Non-pigmented ciliary epithelial cell (primary cell): Measurements from ENCODE around the gene NAXE.
"Not testable (repeated sequence)": the region's sequence is repeated elsewhere in the genome, so short reads cannot be mapped to it uniquely, and the experiment has no call there.

Experiments used
- DNase-seq: peaks from one replicate; pipeline ENCODE4 v3.0.0-alpha.2; 2010; ENCODE audit warnings: low read depth

The NAXE gene

DNA sequence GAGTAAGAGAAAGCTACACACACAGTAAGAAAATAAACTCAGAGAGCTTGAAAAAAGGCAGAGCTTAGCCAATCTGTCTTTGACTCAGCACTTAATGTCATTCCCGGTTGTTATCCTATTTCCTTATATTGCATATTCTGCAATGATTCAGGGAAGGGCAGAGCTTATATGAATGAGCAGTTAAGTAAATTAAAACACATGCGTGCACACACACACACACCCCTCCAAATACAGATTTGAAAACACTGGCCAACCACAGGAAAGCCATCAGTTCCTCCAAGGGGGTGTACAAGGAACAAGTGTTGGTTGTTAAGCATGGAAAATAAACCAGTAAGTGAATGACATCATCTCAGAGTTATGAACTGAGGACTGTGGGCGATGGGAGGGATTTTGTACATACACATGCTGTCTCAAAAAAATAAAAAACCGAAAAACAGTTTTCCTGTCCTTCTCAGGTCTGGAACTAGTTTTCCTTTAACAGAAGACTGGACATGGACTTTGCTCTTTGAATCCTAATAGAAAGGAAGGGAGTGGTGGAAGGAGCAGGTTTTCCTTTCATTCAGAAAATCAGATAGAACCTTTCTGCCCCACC lies 20.2 kb upstream of the NAXE start:
- peak; percentile 75 for DNase-seq

DNA sequence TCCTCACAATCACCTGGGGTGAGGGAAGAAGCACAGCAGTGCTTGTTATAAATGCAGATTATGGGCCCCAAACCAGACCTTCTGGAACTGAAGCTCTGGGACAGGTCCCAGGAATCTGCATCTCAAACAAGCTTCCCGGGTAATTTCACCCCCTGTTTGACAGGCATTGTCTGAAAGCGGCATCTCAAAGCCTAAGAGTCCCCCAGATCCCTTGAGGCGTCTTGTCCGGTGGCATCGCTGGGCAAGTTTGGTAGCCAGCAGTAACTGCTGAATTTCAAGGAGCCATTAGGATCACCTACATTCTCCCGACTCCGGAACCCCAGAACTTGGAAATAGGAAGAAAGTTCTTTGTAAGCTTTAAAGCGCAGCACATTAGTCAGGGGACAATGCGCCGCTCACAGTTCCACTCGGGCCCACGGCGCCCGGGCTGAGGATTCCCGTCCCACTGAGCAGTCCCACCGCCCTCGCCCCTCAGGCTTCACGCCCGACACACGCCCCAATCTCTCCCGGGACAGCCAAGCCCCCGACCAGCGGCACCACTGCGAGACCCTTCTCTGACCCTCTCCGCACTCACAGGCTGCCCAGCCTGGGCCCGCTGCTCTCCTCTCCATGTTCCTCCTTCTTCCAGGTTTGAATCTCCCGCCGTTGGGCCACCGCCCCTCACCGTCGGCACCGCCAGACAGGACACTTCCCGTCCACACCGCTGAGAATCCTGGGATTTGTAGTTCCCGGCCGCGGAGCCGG lies 19.5 kb upstream of the NAXE start, which contains the start of gene IQGAP3:
TSS of gene IQGAP3 (minus strand) at position 647 of the 744 bp plus-strand sequence. CDS start at position 611, 36 bp downstream.
- DNase-seq = peak; percentile 35

DNA sequence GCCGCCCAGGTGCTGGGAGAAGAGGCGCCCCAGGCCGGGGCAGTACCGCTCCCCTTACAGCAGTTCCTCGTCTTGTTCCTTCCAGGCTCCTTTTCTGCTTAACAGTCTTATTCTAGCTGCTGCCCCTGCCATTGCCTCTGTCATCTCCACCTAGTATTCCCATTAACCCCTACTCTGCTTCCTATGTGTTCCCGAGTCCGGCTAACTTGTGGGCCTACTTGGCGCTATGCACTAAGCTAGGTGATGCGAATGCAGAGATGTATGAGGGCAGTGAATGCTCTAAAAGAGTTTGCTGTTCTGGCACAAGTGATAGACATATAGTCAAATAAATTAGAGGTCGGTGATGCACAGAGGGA lies 18.9 kb upstream of the NAXE start:
- no peak for DNase-seq

DNA sequence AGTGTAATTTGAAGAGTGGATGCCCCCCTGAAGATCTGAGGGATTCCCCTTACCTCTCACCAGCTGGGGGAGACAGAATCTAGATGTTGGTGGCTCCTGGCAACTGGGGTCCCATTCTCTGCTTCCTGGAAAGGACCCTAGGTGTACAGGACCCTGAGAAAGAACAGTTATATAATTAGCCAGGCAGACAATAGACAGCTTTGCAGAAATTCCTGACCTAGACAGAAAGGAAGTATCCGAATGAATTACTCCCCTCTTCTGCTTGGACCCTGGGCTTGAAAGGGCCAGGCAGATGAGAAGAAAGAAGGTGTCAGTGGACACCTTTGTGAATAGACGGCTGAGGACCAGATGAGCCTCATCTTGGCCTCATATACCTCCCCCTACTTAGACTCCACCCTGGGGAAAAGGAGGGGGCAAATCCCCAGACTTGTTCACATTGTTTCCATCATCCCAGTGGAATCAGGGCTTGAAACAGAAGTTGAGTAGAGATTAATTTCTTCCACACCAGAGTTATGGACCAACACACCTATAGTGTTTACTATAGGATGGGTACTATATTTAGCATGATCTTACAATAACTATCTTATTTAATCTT lies 17.4 kb upstream of the NAXE start:
- DNase-seq = no peak

DNA sequence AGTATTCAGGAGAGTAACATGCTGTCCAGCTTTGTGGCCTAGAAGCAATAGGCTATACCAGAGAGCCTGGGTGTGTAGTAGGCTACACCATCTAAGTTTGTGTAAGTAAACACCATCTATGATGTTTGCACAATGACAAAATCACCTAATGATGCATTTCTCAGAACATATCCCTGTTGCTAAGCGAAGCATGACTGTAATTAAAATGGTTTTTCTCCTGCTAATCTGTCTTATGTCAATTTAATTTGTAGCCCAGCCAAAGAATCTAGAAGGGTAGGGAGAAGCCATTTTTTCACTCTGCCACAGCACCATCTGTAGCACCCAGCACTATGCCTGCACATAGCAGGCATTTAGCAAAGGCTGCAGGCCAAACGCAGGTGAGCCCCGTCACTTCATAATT lies 14.0 kb upstream of the NAXE start:
- DNase-seq = no peak

DNA sequence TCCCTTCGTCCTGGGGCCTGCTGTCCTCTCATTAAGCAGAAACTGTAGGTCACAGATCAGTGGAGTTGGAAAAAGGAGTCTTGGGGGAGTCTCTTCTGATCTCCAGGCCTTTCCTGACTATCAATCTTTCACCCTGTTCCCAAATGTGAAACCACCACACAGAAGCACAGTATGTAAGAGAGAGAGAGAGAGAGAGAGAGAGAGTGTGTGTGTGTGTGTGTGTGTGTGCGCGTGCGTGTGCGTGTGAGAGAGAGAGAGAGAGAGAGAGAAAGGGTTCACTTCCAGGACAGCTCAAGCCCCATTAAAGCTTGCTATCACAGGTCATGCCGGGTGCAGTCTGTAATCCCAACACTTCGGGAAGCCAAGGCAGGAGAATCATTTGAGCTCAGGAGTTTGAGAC lies 13.5 kb upstream of the NAXE start:
- no peak for DNase-seq

DNA sequence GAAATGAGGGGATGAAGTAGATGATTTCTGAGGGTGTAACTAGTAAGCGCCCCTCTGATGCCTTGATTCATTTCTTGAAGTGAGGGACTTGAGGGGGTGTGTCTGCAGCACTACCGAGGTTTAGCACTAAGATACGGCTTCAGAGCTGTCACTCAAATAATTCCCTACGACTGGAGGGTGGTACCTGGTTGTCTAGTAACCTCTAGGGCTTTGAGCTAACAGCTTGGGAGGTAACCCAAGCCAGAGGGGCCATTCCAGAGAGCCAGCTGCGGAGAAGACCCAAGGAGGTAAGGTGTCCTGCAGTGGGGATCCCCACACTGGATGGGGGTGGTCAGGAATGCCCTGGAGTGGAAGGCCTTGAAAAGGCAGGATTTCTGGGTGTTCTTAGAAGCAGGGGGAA lies 12.1 kb upstream of the NAXE start, which contains the start of gene TTC24:
TSS of gene TTC24 (plus strand) at position 252 of the 400 bp plus-strand sequence. CDS start 1,642 bp downstream, outside the sequence.
- DNase-seq = no peak

DNA sequence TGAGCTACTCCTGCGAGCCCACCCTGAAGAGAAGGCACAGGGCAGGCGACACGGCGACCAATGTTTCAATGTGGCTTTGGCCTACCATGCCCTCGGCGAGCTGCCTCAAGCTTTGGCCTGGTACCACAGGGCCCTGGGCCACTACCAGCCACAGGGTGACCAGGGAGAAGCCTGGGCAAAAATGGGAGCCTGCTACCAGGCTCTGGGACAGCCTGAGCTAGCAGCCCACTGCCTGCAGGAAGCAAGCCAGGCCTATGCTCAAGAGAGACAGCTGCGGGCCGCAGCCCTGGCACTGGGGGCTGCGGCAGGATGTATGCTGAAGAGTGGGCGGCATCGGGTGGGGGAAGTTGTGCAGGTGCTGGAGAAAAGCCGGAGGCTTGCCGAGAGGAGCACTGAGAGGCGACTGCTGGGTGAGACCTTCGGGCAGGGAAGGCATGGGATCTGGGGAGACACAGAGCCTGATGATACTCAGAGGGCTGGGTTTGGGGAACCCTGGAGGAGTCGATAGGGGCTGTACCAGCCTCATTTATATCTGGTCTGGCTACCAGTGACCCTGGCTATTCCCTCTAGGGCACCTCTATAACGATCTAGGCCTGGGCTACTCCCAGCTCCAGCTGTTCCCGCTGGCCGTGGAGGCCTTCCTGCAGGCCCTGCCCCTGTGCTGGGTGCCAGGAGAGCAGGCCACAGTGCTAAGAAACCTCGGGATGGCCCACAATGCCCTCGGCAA lies 9.8 kb upstream of the NAXE start:
- DNase-seq = no peak

DNA sequence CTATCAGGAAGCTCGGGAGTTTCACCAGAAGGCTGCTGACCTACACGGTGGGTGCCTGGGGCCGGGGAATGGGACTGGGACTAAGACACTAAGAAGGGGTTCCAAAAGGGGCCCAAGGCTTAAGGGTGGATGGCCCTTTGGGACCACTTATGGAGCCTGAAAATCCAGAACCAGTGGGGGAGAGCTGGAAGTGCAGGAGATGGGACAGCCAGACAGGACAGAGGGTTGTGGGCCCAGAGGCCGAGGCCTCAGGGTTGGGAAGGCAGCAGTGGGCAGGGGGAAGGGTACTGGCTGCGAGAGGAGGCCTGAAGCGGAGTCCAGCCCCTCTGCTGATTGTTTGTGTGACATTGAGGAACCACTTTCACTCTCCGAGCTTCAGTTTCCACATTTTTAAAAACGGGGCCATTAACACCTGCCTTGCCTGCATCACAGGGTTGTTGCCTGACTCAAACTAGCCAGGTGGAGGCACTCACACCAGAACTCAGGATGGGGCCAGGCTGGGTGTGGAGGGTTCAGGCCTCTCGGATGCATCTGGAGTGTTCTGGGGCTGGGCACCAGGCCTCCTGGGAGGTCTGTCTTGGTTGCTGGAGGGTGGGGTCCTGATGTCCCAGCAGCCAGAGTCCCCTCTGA lies 9.1 kb upstream of the NAXE start:
- no peak for DNase-seq

DNA sequence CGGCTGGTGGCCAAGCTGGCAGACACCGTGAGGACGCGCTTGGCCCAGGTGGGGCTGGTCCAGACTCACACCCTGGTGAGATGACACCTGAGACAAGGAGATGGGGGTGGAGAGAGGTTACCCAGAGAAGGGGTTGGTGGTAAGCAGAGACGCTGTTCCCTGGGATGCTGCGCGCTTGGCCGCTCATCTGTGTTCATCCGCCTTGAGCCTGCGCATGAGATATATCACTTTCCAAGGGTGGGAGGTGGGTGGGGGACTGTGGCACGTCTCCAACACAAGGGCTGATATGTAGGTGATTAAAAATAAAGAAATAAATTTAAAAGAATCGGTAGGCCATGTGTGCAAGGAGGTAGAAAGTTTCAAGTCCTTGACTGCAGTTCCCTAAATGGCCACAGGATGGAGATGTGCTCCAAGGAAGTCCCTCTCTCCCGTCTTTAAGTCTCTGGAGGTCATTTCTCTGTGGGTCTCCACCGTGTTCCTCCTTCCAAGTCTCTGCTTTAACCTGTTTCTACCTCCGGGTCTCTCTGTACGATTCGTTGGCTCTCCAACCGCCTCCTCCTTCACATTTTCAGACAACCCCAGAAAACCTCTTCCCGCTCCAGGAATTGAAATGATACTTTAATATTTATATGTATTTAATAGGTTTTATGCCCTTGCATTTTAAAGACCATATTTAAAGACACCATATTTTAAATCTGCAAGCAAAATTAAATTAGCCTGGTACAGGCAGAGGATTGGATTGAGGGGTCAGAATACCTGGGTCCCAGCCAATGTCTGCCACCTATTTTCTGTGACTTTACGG lies 7.6 kb upstream of the NAXE start:
- peak; percentile 60 for DNase-seq

DNA sequence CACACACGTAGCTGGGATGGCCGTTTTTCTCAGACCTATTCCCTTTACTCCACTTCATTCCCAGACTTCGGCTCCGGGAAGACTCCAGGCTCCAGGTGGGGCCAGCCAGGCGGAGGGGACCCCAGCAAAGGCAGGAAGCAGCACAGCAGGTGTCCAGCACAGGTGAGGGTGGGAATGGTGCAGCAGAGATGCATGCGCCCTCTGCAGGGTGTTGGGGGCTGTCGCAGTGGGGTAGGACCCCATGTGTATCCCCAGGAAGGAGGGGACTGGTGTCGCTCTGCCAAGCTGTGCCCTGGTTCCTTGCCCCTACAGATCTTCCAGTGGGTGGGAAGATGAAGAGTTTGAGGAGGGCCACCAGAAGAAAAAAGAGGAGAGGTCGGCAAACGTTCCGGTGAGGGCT lies 6.8 kb upstream of the NAXE start:
- DNase-seq = no peak

DNA sequence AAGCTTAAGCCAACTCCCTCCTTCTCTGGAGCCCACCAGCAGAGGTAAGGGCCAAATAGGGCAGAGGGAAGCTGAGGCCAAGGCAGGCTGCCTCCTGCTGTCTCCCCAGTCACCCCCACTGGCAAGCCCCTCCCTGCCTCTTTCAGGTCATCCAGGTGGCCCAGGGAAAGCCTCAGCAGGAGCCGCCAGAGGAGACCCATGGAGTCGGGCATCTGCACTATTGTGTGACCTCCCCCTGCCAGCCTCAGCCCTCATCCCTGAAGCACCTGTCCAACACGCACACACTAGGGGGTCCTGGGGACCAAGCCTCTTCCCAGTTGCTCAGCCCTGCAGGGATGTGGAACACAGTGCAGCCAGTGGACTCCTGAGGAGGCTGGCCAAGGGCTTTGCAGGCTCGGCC lies 5.3 kb upstream of the NAXE start:
- DNase-seq = no peak

DNA sequence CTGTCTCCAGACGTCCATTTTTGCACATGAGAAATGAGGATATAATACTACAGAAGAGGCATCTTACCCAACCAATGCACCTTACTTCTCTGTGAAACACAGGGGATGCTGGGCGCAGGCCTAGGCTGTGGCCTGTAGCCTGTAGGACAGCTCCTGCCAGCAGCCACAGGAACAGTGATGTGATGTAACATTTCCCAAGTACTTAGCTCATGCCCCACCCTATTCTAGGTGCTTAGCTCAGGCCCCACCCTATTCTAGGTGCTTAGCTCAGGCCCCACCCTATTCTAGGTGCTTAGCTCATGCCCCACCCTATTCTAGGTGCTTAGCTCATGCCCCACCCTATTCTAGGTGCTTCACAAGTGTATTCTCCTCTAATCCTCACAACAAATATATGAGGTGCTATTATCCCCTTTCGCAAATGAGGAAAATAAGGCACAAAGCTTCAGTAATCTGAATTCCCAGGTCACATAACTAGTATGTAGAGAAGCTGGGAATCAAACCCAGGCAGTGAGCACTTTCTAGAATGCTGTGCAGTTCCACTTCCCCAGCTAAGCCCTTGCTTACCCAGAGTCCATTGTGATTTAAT lies 4.6 kb upstream of the NAXE start:
- no peak for DNase-seq

DNA sequence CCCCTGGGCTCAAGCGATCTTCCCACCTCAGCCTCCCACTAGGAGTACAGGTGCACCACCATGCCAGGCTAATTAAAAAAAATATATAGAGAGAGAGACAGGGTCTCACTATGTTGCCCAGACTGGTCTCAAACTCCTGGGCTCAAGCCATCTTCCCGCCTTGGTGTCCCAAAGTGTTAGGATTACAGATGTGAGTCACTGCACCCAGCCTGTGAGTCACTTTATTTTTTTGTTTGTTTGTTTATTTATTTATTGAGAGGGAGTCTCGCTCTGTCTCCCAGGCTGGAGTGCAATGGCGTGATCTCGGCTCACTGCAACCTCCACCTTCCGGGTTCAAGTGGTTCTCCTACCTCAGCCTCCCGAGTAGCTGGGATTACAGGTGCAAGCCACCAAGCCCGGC lies 3.6 kb upstream of the NAXE start:
- DNase-seq = not testable (repeated sequence)

DNA sequence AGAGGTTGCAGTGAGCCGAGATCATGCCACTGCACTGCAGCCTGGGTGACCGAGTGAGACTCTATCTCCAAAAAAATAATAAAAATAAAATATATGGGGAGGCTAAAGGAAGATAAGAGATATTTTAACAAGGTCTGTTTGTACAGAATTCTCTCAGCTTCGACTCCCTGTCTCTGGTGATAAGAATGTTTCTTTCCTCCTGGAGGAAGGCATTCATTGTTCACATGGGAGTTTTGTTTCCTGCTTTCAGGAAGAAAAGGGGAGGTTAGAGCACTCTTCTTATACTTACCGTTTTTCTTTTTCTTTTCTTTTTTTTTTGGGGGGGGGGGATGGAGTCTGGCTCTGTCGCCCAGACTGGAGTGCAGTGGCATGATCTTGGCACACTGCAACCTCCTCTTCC lies 2.0 kb upstream of the NAXE start:
- no peak for DNase-seq

DNA sequence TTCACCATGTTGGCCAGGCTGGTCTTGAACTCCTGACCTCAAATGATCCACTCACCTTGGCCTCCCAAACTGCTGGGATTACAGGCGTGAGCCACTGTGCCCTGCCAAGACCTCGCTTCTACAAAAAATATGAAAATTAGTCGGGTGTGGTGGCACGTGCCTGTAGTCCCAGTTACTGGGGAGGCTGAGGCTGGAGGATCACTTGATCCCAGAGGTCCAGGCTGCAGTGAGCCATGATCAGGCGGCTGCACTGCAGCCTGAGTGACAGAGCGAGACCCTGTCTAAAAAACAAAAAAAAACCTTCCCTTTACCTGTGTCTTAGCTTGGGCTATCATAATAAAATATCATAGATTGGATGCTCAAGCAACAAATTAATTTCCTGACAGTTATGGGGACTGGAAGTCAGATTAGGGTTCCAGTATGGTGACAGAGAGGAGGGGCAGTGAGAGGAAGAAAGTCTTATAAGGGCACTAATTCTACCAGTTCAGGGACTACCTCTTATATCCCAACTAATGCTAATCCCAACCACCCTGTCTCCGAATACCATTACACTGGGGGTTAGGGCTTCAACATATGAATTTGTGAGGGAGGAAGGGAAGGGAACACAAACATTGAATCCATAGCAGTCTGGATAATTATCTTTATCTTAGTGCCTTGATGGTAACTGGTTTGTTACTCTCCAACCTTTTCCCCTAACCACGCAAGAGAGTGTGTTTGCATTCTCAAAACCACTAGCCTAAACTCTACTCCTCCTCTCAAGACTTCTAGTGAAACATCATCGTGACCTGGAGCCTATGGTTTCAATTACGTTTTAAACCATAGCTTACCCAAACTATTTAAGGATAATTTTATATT lies 1.0 kb upstream of the NAXE start:
- DNase-seq = no peak

DNA sequence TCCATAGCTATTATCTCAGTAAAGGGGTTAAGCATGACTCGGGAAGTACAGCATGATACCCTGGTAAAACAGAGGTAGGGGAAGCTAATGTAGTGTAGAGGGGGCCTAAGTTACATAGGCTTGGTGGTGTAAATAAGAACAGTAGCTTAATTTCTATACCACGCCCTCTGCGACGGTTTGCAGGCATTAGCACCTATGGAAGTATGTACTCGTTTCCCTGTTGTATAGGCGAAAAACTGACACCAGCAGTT lies 470 bp upstream of the NAXE start:
- DNase-seq = no peak

DNA sequence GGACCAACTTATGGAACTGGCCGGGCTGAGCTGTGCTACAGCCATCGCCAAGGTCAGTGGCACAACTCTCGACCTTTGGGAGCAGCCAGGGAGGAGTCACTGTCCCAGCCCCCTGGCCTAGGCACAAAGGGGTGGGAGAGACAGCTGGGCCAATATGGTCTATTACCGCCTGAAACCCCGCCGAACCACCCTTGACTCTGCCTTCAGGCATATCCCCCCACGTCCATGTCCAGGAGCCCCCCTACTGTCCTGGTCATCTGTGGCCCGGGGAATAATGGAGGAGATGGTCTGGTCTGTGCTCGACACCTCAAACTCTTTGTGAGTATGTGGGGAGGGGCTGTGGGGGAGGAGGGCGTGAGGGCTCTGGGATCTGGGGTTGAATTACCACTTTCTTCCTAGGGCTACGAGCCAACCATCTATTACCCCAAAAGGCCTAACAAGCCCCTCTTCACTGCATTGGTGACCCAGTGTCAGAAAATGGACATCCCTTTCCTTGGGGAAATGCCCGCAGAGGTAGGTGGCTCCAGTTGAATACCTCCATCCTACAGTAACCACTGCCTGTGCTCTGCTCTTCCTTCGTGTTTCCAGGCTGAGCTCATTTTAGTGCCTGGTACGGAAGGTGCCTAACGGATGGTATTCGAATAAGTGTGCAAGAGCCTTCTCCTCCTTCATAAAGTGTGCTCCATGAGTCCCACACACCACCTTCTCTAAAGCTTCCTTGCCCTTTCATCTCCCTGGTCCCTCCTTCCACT lies 758 bp downstream of the NAXE start:
- DNase-seq = no peak

DNA sequence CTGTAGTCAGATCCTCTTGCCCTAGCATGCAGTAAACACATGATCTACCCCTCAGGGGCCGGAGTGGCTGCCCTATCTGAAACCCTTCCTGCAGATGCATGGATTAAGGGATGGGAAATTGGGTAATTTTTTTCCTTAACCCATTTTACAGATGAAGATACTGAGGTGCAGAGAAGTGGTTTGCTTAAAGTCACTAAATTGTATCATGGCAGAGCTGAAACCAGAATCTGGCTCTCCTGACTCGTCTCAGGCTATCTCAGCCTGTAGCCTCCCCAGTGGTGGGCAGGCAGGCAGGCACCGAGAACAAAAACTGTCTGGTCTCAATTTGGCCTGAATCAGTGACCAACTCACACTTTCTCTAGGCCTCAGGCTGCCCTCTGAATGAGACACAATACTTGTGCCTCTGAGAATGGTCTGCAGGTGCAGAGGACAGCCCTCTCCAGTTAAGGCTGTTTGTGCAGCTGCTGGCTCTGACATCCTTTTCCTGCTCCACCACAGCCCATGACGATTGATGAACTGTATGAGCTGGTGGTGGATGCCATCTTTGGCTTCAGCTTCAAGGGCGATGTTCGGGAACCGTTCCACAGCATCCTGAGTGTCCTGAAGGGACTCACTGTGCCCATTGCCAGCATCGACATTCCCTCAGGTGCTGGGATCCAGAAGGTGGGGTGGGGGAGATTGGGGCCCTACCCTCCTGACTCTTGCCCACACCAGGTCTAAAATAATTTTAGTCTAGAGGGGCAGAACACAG lies 1.5 kb downstream of the NAXE start:
- DNase-seq = no peak
